ENCODE measurements around the gene TEK. TPM values are rescaled to one million over a fixed set of nuclear protein-coding genes. Genes with fewer than 3 reads are reported as not detected.

TEK gene
- total and polyA plus RNA-seq, 9 of the 15 experiments (the other 6 are each of a cell fraction or from before 2014, with no cell fraction given) = 0.03 to 0.13 (median 0.06) TPM

DNA sequence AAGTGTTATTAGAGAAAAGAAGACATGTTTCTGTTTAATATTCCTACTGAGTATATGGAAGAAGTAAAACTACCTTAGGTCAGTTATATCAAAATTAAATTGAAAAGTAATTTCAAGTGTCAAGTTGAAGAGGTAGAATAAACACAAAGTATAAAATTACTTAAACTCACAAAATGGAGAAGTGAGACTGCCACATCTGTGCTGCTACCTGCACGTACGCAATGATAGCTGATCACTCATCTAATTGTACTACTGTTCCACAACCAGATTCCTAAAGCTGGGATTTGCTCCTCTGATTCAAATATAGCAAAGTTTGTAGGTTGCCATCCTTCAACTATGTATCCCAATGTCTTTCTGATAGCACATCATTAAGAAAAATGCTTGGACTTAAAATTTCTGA lies 163.1 kb downstream of the TEK start:
- CTCF ChIA-PET (ENCODE audit: low intra/inter-chr PET ratio) = no interaction called here
- no peak for ATAC-seq
- H3K4me2 ChIP-seq (ENCODE audit: insufficient read depth, low read length) = no peak overlapping the region
- WGBS (ENCODE audit: insufficient coverage, low coverage, missing lambda C conversion rate) = no CpG with 5 or more reads among the region's 2 CpGs
- POLR2A ChIA-PET = no interaction called here
- H4K20me1 ChIP-seq (replicated peaks; ENCODE audit: control insufficient read depth, insufficient read depth, low read length) = no peaks in the 10 kb centered on the region
- no peak overlapping the region for H3K27ac ChIP-seq (ENCODE audit: extremely low read depth, low read depth, low read length)
- no peaks in the 10 kb centered on the region for H3K27me3 ChIP-seq (ENCODE audit: control insufficient read depth in 2 of 2, insufficient read depth in 2 of 2, low read length in 2 of 2)
- H3K9me1 ChIP-seq (ENCODE audit: control insufficient read depth, insufficient read depth, low read length) = no peaks in the 10 kb centered on the region
- H3K4me1 ChIP-seq (replicated peaks in 1 of 2; ENCODE audit: control insufficient read depth in 2 of 2, insufficient read depth in 2 of 2, low read length in 2 of 2) = no peaks in the 10 kb centered on the region
- no peak overlapping the region for H2AFZ ChIP-seq (ENCODE audit: low read depth, low read length)
- no TSS peak for BruUV-seq (replicated peaks)
- intact Hi-C loops (cut with micrococcal nuclease) (no loop called here), in situ Hi-C loops (cut with MboI) (no loop called here)
- H3K36me3 ChIP-seq (ENCODE audit: control insufficient read depth, insufficient read depth, low read length) = no peaks in the 10 kb centered on the region
- H3K4me3 ChIP-seq = no peak overlapping the region
- DNase-seq (ENCODE audit: extremely low read depth in 1 of 4, low spot score in 3 of 4) = no peak
- H3K79me2 ChIP-seq (ENCODE audit: control insufficient read depth, insufficient read depth, low read length) = no peaks in the 10 kb centered on the region
- H3K9ac ChIP-seq (ENCODE audit: insufficient read depth in 1 of 2, low read depth in 2 of 2, low read length in 2 of 2) = no peak overlapping the region
- no peaks in the 10 kb centered on the region for H3K9me3 ChIP-seq (replicated peaks; ENCODE audit: control insufficient read depth, insufficient read depth, low read depth, low read length)
- FAIRE-seq = no peak
- TF ChIP-seq, protein P1, sequence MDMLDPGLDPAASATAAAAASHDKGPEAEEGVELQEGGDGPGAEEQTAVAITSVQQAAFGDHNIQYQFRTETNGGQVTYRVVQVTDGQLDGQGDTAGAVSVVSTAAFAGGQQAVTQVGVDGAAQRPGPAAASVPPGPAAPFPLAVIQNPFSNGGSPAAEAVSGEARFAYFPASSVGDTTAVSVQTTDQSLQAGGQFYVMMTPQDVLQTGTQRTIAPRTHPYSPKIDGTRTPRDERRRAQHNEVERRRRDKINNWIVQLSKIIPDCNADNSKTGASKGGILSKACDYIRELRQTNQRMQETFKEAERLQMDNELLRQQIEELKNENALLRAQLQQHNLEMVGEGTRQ (CRISPR knock-in tag; IDR thresholded peaks at IDR 0.05) = no peak
- TF ChIP-seq ATF2 (CRISPR knock-in tag; IDR thresholded peaks at IDR 0.05) (no peak), FOXP4 (CRISPR knock-in tag; IDR thresholded peaks at IDR 0.05; ENCODE audit: borderline replicate concordance) (no peak), CREBBP (IDR thresholded peaks at IDR 0.05; ENCODE audit: low read depth, low read length) (no peak), ZC3H4 (CRISPR knock-in tag; IDR thresholded peaks at IDR 0.05; ENCODE audit: borderline replicate concordance) (no peak), HEY1 (CRISPR knock-in tag; IDR thresholded peaks at IDR 0.05; ENCODE audit: borderline replicate concordance) (no peak), ZNF274 (IDR thresholded peaks at IDR 0.05; ENCODE audit: borderline replicate concordance, low read depth, low read length) (no peak), HDAC6 (IDR thresholded peaks at IDR 0.05; ENCODE audit: low read depth, low read length) (no peak), SNAPC5 (CRISPR knock-in tag; IDR thresholded peaks at IDR 0.05) (no peak), ZNF707 (CRISPR knock-in tag; conservative IDR thresholded peaks at IDR 0.05) (no peak), PCBP1 (IDR thresholded peaks at IDR 0.05; ENCODE audit: low read depth, low read length, poor library complexity, severe bottlenecking) (no peak), NR1H2 (CRISPR knock-in tag; IDR thresholded peaks at IDR 0.05) (no peak)
- TF ChIP-seq, protein P2, sequence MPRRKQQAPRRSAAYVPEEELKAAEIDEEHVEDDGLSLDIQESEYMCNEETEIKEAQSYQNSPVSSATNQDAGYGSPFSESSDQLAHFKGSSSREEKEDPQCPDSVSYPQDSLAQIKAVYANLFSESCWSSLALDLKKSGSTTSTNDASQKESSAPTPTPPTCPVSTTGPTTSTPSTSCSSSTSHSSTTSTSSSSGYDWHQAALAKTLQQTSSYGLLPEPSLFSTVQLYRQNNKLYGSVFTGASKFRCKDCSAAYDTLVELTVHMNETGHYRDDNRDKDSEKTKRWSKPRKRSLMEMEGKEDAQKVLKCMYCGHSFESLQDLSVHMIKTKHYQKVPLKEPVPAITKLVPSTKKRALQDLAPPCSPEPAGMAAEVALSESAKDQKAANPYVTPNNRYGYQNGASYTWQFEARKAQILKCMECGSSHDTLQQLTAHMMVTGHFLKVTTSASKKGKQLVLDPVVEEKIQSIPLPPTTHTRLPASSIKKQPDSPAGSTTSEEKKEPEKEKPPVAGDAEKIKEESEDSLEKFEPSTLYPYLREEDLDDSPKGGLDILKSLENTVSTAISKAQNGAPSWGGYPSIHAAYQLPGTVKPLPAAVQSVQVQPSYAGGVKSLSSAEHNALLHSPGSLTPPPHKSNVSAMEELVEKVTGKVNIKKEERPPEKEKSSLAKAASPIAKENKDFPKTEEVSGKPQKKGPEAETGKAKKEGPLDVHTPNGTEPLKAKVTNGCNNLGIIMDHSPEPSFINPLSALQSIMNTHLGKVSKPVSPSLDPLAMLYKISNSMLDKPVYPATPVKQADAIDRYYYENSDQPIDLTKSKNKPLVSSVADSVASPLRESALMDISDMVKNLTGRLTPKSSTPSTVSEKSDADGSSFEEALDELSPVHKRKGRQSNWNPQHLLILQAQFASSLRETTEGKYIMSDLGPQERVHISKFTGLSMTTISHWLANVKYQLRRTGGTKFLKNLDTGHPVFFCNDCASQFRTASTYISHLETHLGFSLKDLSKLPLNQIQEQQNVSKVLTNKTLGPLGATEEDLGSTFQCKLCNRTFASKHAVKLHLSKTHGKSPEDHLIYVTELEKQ (CRISPR knock-in tag; IDR thresholded peaks at IDR 0.05) = no peak
- TF ChIP-seq, protein P3, sequence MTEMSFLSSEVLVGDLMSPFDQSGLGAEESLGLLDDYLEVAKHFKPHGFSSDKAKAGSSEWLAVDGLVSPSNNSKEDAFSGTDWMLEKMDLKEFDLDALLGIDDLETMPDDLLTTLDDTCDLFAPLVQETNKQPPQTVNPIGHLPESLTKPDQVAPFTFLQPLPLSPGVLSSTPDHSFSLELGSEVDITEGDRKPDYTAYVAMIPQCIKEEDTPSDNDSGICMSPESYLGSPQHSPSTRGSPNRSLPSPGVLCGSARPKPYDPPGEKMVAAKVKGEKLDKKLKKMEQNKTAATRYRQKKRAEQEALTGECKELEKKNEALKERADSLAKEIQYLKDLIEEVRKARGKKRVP (CRISPR knock-in tag; IDR thresholded peaks at IDR 0.05) = no peak
